ENCODE results near the gene FAM163B.

Gene FAM163B

GRCh38 chr9:133609311-133610098, at the start of gene FAM163B:
Gene FAM163B, minus strand, starts transcription at chr9:133609389. Its CDS starts 29,166 bp downstream, at chr9:133580223.
- DNase-seq: no peak

DNA sequence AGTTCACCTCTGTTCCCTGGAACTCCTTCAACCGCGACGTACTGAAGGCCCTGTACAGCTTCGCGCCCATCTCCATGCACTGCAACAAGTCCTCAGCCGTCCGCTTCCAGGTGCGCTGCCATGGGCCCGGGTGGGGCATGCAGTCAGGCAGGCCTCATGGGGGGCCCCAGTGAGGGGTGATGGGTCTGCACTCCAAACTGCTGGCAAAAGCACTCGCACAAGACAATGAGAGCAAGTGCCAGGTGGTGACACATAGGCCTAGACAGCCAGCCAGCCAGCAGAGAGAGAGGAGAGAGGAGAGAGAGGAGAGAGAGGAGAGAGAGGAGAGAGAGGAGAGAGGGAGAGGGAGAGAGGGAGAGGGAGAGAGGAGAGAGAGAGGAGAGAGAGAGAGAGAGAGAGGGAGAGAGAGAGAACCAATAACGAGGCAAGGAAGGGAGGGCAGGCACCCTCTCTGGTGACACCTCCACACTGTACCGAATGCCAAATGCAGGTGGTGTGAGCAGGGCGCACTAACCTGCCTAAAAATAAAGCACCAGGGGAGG, 48.0 kb upstream of the FAM163B start:
- DNase-seq: no peak

- no peak for DNase-seq
These were observed 47.3 kb upstream of the FAM163B start for GRCh38 chr9:133656211-133657119.

- no peak for DNase-seq
These were observed 46.5 kb upstream of the FAM163B start for GRCh38 chr9:133655701-133656100.

DNA sequence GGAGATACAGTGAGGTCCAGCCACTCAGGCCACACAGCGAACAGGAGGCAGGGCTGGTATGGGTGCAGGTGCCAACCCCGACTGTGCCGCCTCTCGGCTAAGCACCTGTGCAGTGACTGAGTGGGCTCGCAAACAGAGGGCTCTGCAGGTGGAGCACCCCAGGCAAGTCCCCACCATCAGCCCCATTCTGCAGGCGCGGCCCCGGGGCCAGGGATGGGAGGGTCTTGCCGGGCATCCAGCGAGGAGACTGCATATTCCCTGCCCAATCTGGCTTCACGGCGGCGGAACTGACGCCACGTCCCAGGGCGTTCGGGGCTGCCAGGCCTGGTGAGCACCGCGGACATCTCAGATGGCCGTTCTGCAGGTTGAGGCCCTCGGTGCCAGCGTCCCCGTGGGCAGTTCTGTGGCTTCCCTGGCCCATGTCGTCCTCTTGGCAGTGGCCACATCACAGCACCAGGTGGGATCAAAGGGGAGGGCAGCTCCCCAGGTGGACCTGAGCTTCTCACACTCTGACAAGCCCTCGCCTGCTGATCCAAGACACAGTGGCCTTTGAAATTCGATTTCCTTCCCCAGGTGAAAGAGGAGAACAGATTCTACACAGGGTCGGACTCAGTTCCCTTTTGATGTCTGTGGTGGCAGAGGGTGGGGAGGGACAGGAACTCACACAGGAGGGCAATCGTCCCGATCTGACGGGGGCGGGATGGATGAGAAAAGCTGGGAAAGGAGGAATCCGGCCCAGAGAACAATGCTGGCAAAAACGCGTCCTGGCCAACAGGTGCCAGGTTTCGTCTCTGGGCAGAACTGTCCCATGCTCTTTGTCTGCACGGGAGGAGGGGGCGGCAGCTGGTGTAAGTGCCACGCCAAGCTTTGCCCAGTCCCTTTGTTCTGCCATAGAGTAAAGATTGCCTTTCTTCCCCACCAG, 45.8 kb upstream of the FAM163B start:
- DNase-seq: no peak

DNA sequence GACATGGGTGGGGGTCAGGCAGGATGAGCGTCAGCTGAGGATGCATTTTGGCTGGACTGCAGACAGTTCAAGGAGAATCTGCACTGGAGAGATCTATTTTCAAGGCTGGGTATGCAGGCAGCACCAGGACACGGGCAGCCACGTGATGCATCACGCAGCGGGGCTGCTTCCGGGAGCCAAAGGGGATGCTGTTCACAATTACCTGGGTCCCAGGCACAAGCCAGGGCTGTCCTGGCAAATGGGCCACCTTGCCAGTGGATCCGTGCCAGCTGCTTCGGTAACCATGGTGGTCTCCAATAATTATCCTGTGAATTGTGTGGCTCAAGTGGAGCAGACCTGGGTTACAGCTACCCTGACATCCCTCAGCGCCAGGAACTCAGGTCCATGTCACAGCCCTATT, 44.4 kb upstream of the FAM163B start:
- DNase-seq: no peak

- no peak for DNase-seq
These were observed 40.8 kb upstream of the FAM163B start for GRCh38 chr9:133650026-133650425.

DNA sequence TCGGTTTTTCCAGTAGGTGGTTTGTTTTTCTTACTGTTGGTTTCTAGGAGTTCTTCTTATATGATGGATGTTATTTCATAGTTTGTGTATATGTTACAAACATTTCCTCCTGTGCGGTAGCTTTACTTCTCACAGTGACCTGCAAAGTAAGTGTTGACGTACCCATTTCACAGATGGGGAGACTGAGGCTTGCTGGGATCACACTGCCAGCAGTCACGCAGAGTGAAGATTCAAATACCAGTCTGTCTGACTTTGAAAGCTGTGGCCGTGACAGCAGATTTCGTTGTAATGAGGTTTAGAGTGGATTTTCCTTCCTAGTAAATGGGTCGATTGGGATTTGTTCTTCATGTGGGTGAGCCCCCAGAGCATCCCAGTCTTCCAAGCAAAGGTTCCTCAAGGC, 40.0 kb upstream of the FAM163B start:
- no peak for DNase-seq

DNA sequence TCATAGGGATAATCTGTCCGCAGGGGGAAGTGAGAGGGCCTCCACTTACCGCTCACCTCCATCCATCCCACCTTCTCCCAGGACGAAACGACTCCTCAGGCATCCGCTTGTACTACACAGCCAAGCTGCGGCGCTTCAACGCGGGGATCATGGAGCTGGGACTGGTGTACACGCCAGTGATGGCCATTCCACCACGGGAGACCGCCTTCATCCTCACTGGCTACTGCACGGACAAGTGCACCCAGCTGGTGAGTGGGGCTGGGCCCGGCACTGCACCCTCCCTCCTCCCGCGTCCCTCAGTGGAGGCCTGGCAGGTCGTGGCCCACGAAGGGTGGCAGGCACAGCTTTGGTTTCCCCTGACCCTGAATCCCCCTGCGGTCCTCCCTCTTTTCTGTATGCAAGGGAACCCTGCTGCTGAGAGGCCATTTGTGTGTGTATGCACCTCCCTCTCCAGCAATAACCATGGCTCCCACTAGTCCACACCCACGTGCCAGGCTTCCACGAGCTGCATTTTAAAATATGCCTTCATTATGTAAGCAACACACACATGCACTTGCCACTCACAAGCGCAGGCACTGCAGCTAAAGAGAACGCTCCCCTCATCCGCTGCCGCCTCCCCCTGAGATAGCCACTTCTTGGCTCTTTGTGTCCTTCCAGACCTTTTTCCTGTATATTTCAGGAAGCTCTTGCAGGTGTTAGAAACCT, 38.7 kb upstream of the FAM163B start:
- no peak for DNase-seq

- no peak for DNase-seq
These were observed 38.0 kb upstream of the FAM163B start for GRCh38 chr9:133647148-133647547.

GRCh38 chr9:133645021-133645765, 36.0 kb upstream of the FAM163B start:
- DNase-seq: no peak

DNA sequence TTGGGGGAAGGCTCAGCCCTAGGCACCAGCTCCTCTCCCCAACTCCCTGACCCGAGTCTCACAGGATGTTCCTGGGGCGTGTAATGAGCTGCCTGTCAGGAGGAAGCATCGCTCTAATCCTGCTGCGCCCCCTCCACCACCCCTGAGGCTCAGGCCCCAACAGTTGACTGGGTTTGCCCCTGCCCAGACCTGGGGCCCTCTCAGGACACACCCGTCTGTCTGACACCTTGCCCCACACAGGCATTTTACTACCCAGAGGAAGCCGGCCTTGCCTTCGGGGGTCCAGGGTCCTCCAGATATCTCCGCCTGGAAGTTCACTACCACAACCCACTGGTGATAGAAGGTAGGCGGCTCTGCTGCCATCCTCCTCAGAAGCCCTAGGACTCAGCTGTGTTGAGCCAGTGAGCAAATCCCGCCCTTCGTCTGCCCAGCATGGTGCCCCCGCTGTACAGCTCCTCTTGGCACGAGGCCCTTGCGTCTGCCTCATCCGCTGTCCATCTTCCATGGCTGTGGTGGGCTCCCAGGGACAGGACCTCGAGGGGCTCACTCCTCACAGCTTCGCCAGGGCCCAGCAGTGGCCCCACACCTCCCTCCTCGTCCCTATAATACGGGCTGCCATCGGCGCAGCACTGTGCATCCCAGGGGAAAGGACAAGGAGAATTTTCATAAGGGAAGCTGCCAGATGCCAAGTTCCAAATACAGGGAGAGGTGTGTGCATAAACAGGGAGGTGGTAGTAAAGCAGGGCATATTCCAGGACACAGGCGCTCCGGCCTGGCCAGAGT, 35.0 kb upstream of the FAM163B start:
- DNase-seq: no peak

GRCh38 chr9:133643362-133643755, 34.2 kb upstream of the FAM163B start:
- DNase-seq: no peak

GRCh38 chr9:133642708-133643361, 33.6 kb upstream of the FAM163B start:
- no peak for DNase-seq

DNA sequence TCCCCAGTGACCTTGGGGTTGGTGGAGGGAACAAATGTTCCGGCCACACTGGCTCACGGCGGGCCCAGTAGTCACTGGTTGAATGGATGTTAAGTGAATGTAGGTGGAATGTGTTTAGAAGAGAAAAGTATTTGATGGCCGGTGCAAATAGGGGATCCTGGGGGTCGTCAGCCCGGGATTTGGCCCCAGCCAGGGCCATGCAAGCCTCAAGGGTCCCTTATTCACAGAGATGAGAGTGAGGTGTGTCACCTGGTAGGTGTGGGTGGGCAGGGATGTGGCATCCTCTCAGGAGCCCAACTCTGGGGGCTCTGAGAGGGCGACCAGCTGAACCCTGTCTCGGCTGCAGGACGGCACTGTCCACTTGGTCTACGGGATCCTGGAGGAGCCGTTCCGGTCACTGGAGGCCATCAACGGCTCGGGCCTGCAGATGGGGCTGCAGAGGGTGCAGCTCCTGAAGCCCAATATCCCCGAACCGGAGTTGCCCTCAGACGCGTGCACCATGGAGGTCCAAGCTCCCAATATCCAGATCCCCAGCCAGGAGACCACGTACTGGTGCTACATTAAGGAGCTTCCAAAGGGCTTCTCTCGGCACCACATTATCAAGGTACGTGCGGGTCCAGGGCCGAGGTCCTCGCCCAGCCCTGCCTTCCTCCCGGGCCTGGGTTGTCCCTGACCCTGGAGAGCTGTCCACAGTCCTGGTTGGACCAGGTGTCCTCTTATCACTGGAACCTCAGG, 32.8 kb upstream of the FAM163B start:
- DNase-seq: no peak

GRCh38 chr9:133641396-133641655, 32.1 kb upstream of the FAM163B start:
- DNase-seq: no peak

DNA sequence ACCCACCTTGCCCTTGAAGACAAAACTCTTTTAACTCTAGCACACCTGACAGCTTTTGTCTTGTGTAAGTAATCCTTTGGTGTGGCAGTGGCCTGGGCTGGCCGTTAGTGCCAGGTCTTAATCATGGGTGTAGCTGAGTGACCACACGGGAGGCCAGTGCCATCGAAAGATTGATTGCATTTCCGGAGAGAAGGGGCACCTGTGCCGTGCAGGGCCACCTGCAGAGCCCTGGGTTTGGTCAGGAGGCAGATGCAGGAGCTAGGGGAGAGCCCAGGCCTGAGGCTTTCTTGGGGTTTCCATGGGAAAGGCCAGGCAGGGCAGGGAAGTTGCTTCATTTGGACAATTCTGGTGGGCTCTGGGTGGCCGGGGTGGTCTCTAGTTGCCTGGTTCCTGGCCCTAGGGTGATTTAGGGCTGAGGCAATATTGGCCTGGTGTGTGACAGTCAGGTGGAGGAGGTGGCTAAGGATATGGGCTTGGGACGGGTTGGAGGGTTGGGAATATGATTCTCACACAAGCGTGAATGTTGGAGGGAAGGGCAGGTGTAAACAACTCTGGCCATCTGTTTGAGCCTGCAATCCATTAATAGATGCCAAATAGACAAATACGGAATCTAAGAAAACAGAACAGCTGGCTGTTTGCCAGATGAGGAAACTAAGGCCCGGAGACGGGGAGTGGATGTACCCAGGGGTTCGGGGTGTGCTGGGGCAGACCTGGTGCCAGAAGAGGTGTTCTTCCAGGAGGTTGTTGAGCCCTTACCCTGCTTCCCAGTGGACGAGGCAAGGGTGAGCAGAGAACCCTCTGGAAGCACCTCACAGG, 31.6 kb upstream of the FAM163B start:
- no peak for DNase-seq

DNA sequence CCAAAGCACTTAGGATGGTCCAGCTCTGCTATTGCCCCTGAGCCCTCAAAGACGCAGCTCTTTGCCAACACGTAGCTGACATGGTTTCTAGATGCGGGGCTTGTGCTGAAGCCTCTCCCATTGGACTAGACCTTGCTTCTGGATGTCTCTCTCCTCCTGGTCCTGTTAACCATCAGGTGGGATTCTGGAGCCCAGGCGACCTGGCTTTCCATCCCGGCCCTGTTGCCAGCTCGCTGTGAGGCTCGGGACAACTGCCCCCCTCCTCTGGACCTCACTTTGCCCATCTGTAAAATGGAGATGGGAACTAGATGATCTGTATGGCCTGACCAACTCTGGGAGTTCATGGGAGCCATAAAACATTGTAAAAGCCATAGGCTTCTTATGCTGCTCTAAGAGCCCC, 31.0 kb upstream of the FAM163B start:
- DNase-seq: no peak

DNA sequence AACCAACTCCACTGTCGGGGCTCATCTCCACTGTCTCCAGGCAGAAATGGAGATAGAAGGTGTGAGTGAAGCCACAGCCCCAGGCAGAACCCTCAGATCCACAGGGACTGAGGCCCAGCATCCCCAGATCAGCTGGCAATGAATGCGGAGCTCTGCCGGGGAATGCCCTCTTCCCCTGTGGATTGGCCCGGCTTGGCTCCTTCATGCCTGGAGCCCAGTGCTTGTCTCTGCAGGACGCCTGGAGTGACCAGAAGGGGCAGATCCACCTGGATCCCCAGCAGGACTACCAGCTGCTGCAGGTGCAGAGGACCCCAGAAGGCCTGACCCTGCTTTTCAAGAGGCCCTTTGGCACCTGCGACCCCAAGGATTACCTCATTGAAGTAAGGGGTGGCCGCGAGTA, 30.4 kb upstream of the FAM163B start:
- no peak for DNase-seq
